G401.6 (cell line): Measurements from ENCODE around the gene PTGES2.
"Not testable (repeated sequence)": the region's sequence is repeated elsewhere in the genome, so short reads cannot be mapped to it uniquely, and the experiment has no call there.

ENCODE experiments used
- FAIRE-seq: peaks from 2 replicates; lab custom pipeline; 2012; peaks lifted over from hg19 to GRCh38; lab: Jason Lieb, UNC

PTGES2 gene

GRCh38 chr9:128087262-128087661 is 40.3 kb downstream of the PTGES2 start:
- no peak for FAIRE-seq

- no peak for FAIRE-seq
Observed at GRCh38 chr9:128085943-128086342, 41.6 kb downstream of the PTGES2 start.

- FAIRE-seq: no peak
Observed at GRCh38 chr9:128084746-128085145, 42.8 kb downstream of the PTGES2 start.

GRCh38 chr9:128082151-128082550 is 45.4 kb downstream of the PTGES2 start:
- no peak for FAIRE-seq

GRCh38 chr9:128081056-128081455 is 46.5 kb downstream of the PTGES2 start:
- FAIRE-seq: no peak

- no peak for FAIRE-seq
Observed at GRCh38 chr9:128080206-128080605, 47.3 kb downstream of the PTGES2 start.

- no peak for FAIRE-seq
Observed at GRCh38 chr9:128078504-128079434, 48.8 kb downstream of the PTGES2 start.

- no peak for FAIRE-seq
Observed at GRCh38 chr9:128077847-128078503, 49.6 kb downstream of the PTGES2 start.

GRCh38 chr9:128073253-128073886 is 54.2 kb downstream of the PTGES2 start:
- no peak for FAIRE-seq

- FAIRE-seq: no peak
Observed at GRCh38 chr9:128072144-128073021, 55.1 kb downstream of the PTGES2 start.

GRCh38 chr9:128071475-128071874 is 56.1 kb downstream of the PTGES2 start:
- not testable (repeated sequence) for FAIRE-seq

- FAIRE-seq: no peak
Observed at GRCh38 chr9:128070874-128071273, 56.7 kb downstream of the PTGES2 start.
